ENCODE measurements around the gene LIMK2. TPM values are rescaled to one million over a fixed set of nuclear protein-coding genes. Genes with fewer than 3 reads are reported as not detected.
"Not testable (repeated sequence)": the region's sequence is repeated elsewhere in the genome, so short reads cannot be mapped to it uniquely, and the experiment has no call there.

The LIMK2 gene
- total RNA-seq, 1 experiment from 2014 or later = 42.8 TPM

GRCh38 chr22:31170971-31171370, 41.1 kb upstream of the LIMK2 start (continued):
- TF ChIP-seq ATF6 (CRISPR knock-in tag; IDR thresholded peaks at IDR 0.05) (no peak), IRF1 (CRISPR knock-in tag; IDR thresholded peaks at IDR 0.05) (no peak), E2F4 (CRISPR knock-in tag; IDR thresholded peaks at IDR 0.05; ENCODE audit: borderline replicate concordance, low read depth) (no peak), ZNF121 (CRISPR knock-in tag; IDR thresholded peaks at IDR 0.05) (no peak), SMAD3 (CRISPR knock-in tag; IDR thresholded peaks at IDR 0.05; ENCODE audit: borderline replicate concordance) (no peak), MAX (CRISPR knock-in tag; IDR thresholded peaks at IDR 0.05) (no peak)

- H3K4me3 Mint-ChIP-seq; ATAC-seq; DNase-seq (ENCODE audit: low spot score); CTCF ChIA-PET; H3K9me3 Mint-ChIP-seq; POLR2A ChIA-PET; H3K4me1 Mint-ChIP-seq; H3K27ac Mint-ChIP-seq; H3K27me3 Mint-ChIP-seq (ENCODE audit: low read depth); H3K36me3 Mint-ChIP-seq: not testable (repeated sequence)
Measured at GRCh38 chr22:31171734-31172133, 40.4 kb upstream of the LIMK2 start.

GRCh38 chr22:31173386-31174145, 38.5 kb upstream of the LIMK2 start:
- no peaks in the 10 kb centered on the region for H3K9me3 Mint-ChIP-seq
- H3K4me3 Mint-ChIP-seq = no peak overlapping the region
- no peak for TF ChIP-seq ZBTB43 (CRISPR knock-in tag; IDR thresholded peaks at IDR 0.05)
- no peak for TF ChIP-seq NR3C1 (CRISPR knock-in tag; conservative IDR thresholded peaks at IDR 0.05; ENCODE audit: low read depth)
- no peak for TF ChIP-seq JAZF1 (CRISPR knock-in tag; IDR thresholded peaks at IDR 0.05)
- TF ChIP-seq NR1H2 (CRISPR knock-in tag; IDR thresholded peaks at IDR 0.05) = no peak
- ATAC-seq = no peak
- ChIA-PET CTCF (no interaction called here), POLR2A (no interaction called here)
- H3K36me3 Mint-ChIP-seq = no peaks in the 10 kb centered on the region
- H3K4me1 Mint-ChIP-seq = 0 out of 2 replicates have a peak, but pooled peaks cover 4% of the 10 kb centered on the region
- DNase-seq (ENCODE audit: low spot score) = no peak
- no peak overlapping the region for H3K27ac Mint-ChIP-seq
- H3K27me3 Mint-ChIP-seq (ENCODE audit: low read depth) = no peaks in the 10 kb centered on the region

- ChIA-PET POLR2A (no interaction called here), CTCF (interaction anchor here (0.9 kb wide), 1 partner anchor 92 kb away, joined by 3 read pairs; no protein-coding TSS in a partner anchor)
- DNase-seq (ENCODE audit: low spot score) (no peak), ATAC-seq (no peak)
- H3K36me3 Mint-ChIP-seq = peaks cover 5% of the 10 kb centered on the region
- H3K27ac Mint-ChIP-seq = no peak overlapping the region
- peaks cover 5% of the 10 kb centered on the region; the same call in 1 of the 2 replicates for H3K9me3 Mint-ChIP-seq
- no peaks in the 10 kb centered on the region for H3K27me3 Mint-ChIP-seq (ENCODE audit: low read depth)
- H3K4me1 Mint-ChIP-seq = no peaks in the 10 kb centered on the region
- no peak overlapping the region for H3K4me3 Mint-ChIP-seq
- TF ChIP-seq ZNF121 (CRISPR knock-in tag; IDR thresholded peaks at IDR 0.05) (no peak), ZNF396 (CRISPR knock-in tag; IDR thresholded peaks at IDR 0.05; ENCODE audit: borderline replicate concordance) (no peak), ZNF416 (CRISPR knock-in tag; IDR thresholded peaks at IDR 0.05) (no peak), MYBL2 (CRISPR knock-in tag; IDR thresholded peaks at IDR 0.05) (no peak), ATF1 (CRISPR knock-in tag; IDR thresholded peaks at IDR 0.05) (no peak), PRRX2 (CRISPR knock-in tag; IDR thresholded peaks at IDR 0.05) (no peak), USF2 (CRISPR knock-in tag; IDR thresholded peaks at IDR 0.05) (no peak), IRF2 (CRISPR knock-in tag; IDR thresholded peaks at IDR 0.05; ENCODE audit: borderline replicate concordance, low read depth) (no peak), GTF2I (CRISPR knock-in tag; conservative IDR thresholded peaks at IDR 0.05) (no peak), EMX1 (CRISPR knock-in tag; IDR thresholded peaks at IDR 0.05) (no peak), NR2C2 (CRISPR knock-in tag; IDR thresholded peaks at IDR 0.05) (no peak), ZBTB21 (CRISPR knock-in tag; IDR thresholded peaks at IDR 0.05; ENCODE audit: borderline replicate concordance) (no peak), GRHL2 (CRISPR knock-in tag; IDR thresholded peaks at IDR 0.05; ENCODE audit: insufficient replicate concordance, severe bottlenecking) (no peak), CREB1 (CRISPR knock-in tag; IDR thresholded peaks at IDR 0.05) (no peak), NFYB (CRISPR knock-in tag; conservative IDR thresholded peaks at IDR 0.05; ENCODE audit: low read depth) (no peak)
Measured at GRCh38 chr22:31176923-31177322, 35.2 kb upstream of the LIMK2 start.
